A673 (cell line): Measurements from ENCODE around the gene C1orf159. TPM values are rescaled to one million over a fixed set of nuclear protein-coding genes. Genes with fewer than 3 reads are reported as not detected.

Source experiments
- BruUV-seq: library from RNA; stranded (reverse); fragments of 400-500 nt; replicated peaks from 2 replicates; lab custom pipeline; 2021; lab: Mats Ljungman, UMichigan
- CTCF ChIA-PET: fragments of 300-600 bp; sonication (Branson Sonifier 250); formaldehyde crosslinking; loops from one replicate; lab custom pipeline; 2022; ENCODE audit warnings: antibody characterized with exemption; lab: Charles Lee
- POLR2A ChIA-PET: fragments of 300-600 bp; sonication (Branson Sonifier 250); formaldehyde crosslinking; loops from one replicate; lab custom pipeline; 2022; ENCODE audit warnings: antibody characterized with exemption; ENCODE audit not compliant: low non-redundant PET; lab: Charles Lee
- DNase-seq: peaks from one replicate; pipeline ENCODE4 v3.0.0-alpha.2; 2015; ENCODE audit warnings: low spot score
- H3K27ac ChIP-seq: fragments of 200-600 bp; sonication (generic); 2 replicates; pipeline ENCODE4 v1.5.1; 2016; ENCODE audit warnings: mixed run types, low read depth, mild to moderate bottlenecking, mixed read lengths, antibody characterized with exemption, low read length; ENCODE audit not compliant: poor library complexity, severe bottlenecking
- H3K27me3 ChIP-seq: fragments of 200-600 bp; sonication (generic); replicated peaks from 2 replicates; pipeline ENCODE4 v1.6.1; 2017; ENCODE audit warnings: mixed run types, low read depth, mild to moderate bottlenecking, mixed read lengths, antibody characterized with exemption, low read length; ENCODE audit not compliant: insufficient read depth, poor library complexity
- H3K36me3 ChIP-seq: fragments of 200-600 bp; sonication (generic); 2 replicates; pipeline ENCODE4 v1.6.1; 2016; ENCODE audit warnings: mixed run types, mild to moderate bottlenecking, mixed read lengths, antibody characterized with exemption, low read length; ENCODE audit not compliant: insufficient read depth, poor library complexity, severe bottlenecking
- H3K4me1 ChIP-seq: fragments of 200-600 bp; sonication (generic); 2 replicates; pipeline ENCODE4 v1.6.1; 2017; ENCODE audit warnings: mixed run types, mild to moderate bottlenecking, mixed read lengths, antibody characterized with exemption, low read length; ENCODE audit not compliant: insufficient read depth, poor library complexity, severe bottlenecking
- H3K4me3 ChIP-seq: fragments of 200-600 bp; sonication (generic); 2 replicates; pipeline ENCODE4 v1.5.1; 2016; ENCODE audit warnings: low read depth, mixed run types, mild to moderate bottlenecking, mixed read lengths, low read length; ENCODE audit not compliant: poor library complexity, severe bottlenecking
- H3K9me3 ChIP-seq: fragments of 200-600 bp; sonication (generic); 2 replicates; pipeline ENCODE4 v1.6.1; 2016; ENCODE audit warnings: mixed run types, low read depth, mild to moderate bottlenecking, mixed read lengths, antibody characterized with exemption, low read length; ENCODE audit not compliant: poor library complexity, severe bottlenecking
- CTCF ChIP-seq: fragments of 300-800, 200-600 bp; sonication (generic); conservative IDR thresholded peaks from 2 replicates; pipeline ENCODE4 v1.5.1; 2017; ENCODE audit warnings: low read depth, mild to moderate bottlenecking, antibody characterized with exemption, low read length, moderate library complexity, mixed read lengths
- EZH2 ChIP-seq: fragments of 200-600 bp; sonication (generic); IDR thresholded peaks from 2 replicates; pipeline ENCODE4 v1.6.1; 2017; ENCODE audit warnings: borderline replicate concordance, low read depth, mild to moderate bottlenecking, mixed read lengths, antibody characterized with exemption, low read length; ENCODE audit not compliant: poor library complexity, severe bottlenecking
- intact Hi-C: fragments of 100-400 bp; cut with micrococcal nuclease; formaldehyde crosslinking; loops from one replicate; pipeline ENCODE4 v1.10.0; 2022; ENCODE audit not compliant: unreplicated experiment
- total RNA-seq: library from RNA; stranded (reverse); gene quantifications from 2 replicates; pipeline ENCODE4 v1.2.3, GENCODE V29; 2021

Gene C1orf159
- total RNA-seq, 1 experiment from 2014 or later, result 26.8 TPM

GRCh38 chr1:1118876-1119220 lies 3.0 kb upstream of the C1orf159 start:
- H3K4me1 ChIP-seq, result peaks cover 15% of the 10 kb centered on the region
- BruUV-seq, result no TSS peak
- no peaks in the 10 kb centered on the region for H3K36me3 ChIP-seq
- intact Hi-C loops, result loop anchor here (10.0 kb wide), 2 partner anchors 84 to 256 kb away; partner anchors contain the start of gene AURKAIP1
- H3K9me3 ChIP-seq, result no peaks in the 10 kb centered on the region
- POLR2A ChIA-PET, result no interaction called here
- DNase-seq, result no peak
- H3K27me3 ChIP-seq, result no peaks in the 10 kb centered on the region
- H3K27ac ChIP-seq, result no peak overlapping the region
- CTCF ChIA-PET, result no interaction called here
- TF ChIP-seq CTCF, result no peak
- no peak for TF ChIP-seq EZH2
- no peak overlapping the region for H3K4me3 ChIP-seq

- Histone ChIP-seq H3K36me3 (peaks cover 3% of the 10 kb centered on the region), H3K27ac (no peak overlapping the region), H3K27me3 (no peaks in the 10 kb centered on the region), H3K4me3 (no peak overlapping the region), H3K4me1 (peaks cover 15% of the 10 kb centered on the region), H3K9me3 (no peaks in the 10 kb centered on the region)
- intact Hi-C loops, result loop anchor here (10.0 kb wide), 2 partner anchors 83 to 257 kb away; partner anchors contain the start of gene AURKAIP1
- DNase-seq, result no peak
- BruUV-seq, result no TSS peak
- TF ChIP-seq EZH2 (no peak), CTCF (no peak)
- ChIA-PET CTCF (no interaction called here), POLR2A (interaction anchor here (0.7 kb wide), 1 partner anchor 9 kb away, joined by 4 read pairs; no protein-coding TSS in a partner anchor)
Observed at GRCh38 chr1:1118011-1118875, 2.4 kb upstream of the C1orf159 start.

GRCh38 chr1:1117469-1117831 lies 1.6 kb upstream of the C1orf159 start:
- peaks cover 14% of the 10 kb centered on the region for H3K4me1 ChIP-seq
- BruUV-seq, result no TSS peak
- intact Hi-C loops, result loop anchor here (10.0 kb wide), 2 partner anchors 83 to 257 kb away; partner anchors contain the start of gene AURKAIP1
- peaks cover 10% of the 10 kb centered on the region for H3K36me3 ChIP-seq
- H3K9me3 ChIP-seq, result no peaks in the 10 kb centered on the region
- no peak overlapping the region for H3K27ac ChIP-seq
- H3K4me3 ChIP-seq, result no peak overlapping the region
- ChIA-PET POLR2A (no interaction called here), CTCF (no interaction called here)
- no peaks in the 10 kb centered on the region for H3K27me3 ChIP-seq
- TF ChIP-seq CTCF (no peak), EZH2 (no peak)
- no peak for DNase-seq
